Measurements from ENCODE around the gene OCA2. TPM values are rescaled to one million over a fixed set of nuclear protein-coding genes. Genes with fewer than 3 reads are reported as not detected.

OCA2 gene
- total RNA-seq, 2 donors from 2014 or later, result not detected

DNA sequence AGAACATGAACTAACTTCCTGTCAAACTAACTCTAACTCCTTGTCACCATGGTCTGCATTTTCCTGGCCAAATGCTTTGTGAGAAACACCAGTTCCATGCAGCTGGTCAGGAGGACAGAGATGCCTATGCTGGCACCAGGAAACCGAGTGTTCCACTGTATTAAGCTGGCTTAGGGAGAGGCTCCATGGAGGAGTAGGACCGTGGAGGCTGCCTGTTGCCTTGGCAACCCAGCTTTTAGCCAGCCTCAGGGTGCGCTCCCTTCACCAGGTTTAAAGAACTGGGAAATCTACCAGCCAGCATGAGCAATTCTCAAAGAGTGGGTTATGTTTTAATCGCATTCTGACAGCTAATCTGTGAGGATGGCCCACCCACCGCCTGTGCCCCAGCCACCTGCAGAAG is 394.1 kb downstream of the OCA2 start:
- WGBS, 2 donors, result 45 to 59% methylated on average over 4 to 5 of the region's 5 CpGs
- no peaks in the 10 kb centered on the region for H3K4me1 ChIP-seq
- intact Hi-C loops (cut with DNase I), result no loop called here
- TF ChIP-seq, protein P1, sequence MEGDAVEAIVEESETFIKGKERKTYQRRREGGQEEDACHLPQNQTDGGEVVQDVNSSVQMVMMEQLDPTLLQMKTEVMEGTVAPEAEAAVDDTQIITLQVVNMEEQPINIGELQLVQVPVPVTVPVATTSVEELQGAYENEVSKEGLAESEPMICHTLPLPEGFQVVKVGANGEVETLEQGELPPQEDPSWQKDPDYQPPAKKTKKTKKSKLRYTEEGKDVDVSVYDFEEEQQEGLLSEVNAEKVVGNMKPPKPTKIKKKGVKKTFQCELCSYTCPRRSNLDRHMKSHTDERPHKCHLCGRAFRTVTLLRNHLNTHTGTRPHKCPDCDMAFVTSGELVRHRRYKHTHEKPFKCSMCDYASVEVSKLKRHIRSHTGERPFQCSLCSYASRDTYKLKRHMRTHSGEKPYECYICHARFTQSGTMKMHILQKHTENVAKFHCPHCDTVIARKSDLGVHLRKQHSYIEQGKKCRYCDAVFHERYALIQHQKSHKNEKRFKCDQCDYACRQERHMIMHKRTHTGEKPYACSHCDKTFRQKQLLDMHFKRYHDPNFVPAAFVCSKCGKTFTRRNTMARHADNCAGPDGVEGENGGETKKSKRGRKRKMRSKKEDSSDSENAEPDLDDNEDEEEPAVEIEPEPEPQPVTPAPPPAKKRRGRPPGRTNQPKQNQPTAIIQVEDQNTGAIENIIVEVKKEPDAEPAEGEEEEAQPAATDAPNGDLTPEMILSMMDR (IDR thresholded peaks at IDR 0.05), result no peak
- TF ChIP-seq POLR2A (IDR thresholded peaks at IDR 0.05), result no peak
- peaks cover 0 to 4% (median 0%) of the 10 kb centered on the region in 3 donors for H3K9me3 ChIP-seq
- DNase-seq (no peak), ATAC-seq (no peak)
- no peak overlapping the region for H3K4me3 ChIP-seq
- no peaks in the 10 kb centered on the region for H3K27me3 ChIP-seq
- H3K27ac ChIP-seq, result no peak overlapping the region
- H3K36me3 ChIP-seq (replicated peaks in 1 of 2; ENCODE audit: insufficient read depth in 1 of 2, low read depth in 2 of 2), result no peaks in the 10 kb centered on the region

Other genes with a start within 250 kb of the OCA2 start
- 10 to 100 TPM; 36.3 to 76.5 TPM for gene HERC2, start 222.9 kb upstream of the OCA2 start, total RNA-seq